ENCODE results near the gene ZNF423.

GRCh38 chr16:49681217-49681883, 174.6 kb downstream of the ZNF423 start:
- TF ChIP-seq CTCF (IDR thresholded peaks at IDR 0.05 in 8 of 11, conservative IDR thresholded peaks at IDR 0.05 in 3 of 11) (no peak), POLR2A (IDR thresholded peaks at IDR 0.05) (no peak), POLR2AphosphoS5 (IDR thresholded peaks at IDR 0.05) (no peak)
